NCI-H526 treated with DMSO at 0.1 percent for 48 hours (cell line): ENCODE data around the gene SH3GLB1.

ENCODE experiments used
- DNase-seq: peaks from one replicate; lab custom pipeline; 2025; lab: John Stamatoyannopoulos, UW

The SH3GLB1 gene

GRCh38 chr1:86773341-86774288 lies 69.2 kb downstream of the SH3GLB1 start:
- no peak for DNase-seq

GRCh38 chr1:86774305-86775295 lies 70.2 kb downstream of the SH3GLB1 start:
- DNase-seq, result no peak

GRCh38 chr1:86775395-86775794 lies 71.0 kb downstream of the SH3GLB1 start:
- no peak for DNase-seq

GRCh38 chr1:86776108-86776507 lies 71.7 kb downstream of the SH3GLB1 start:
- DNase-seq, result no peak

GRCh38 chr1:86778569-86779239 lies 74.3 kb downstream of the SH3GLB1 start:
- DNase-seq, result no peak

GRCh38 chr1:86779308-86780191 lies 75.2 kb downstream of the SH3GLB1 start:
- DNase-seq, result no peak

GRCh38 chr1:86782482-86782881 lies 78.1 kb downstream of the SH3GLB1 start:
- no peak for DNase-seq

GRCh38 chr1:86787621-86788020 lies 83.2 kb downstream of the SH3GLB1 start:
- no peak for DNase-seq

GRCh38 chr1:86788300-86789206 lies 84.2 kb downstream of the SH3GLB1 start:
- no peak for DNase-seq

- no peak for DNase-seq
Measured at GRCh38 chr1:86795316-86795715, 90.9 kb downstream of the SH3GLB1 start.
